NCI-H1105 (cell line): ENCODE results near the gene SORL1.

ENCODE experiments used
- DNase-seq: peaks from one replicate; lab custom pipeline; 2025; lab: John Stamatoyannopoulos, UW

Gene SORL1

DNA sequence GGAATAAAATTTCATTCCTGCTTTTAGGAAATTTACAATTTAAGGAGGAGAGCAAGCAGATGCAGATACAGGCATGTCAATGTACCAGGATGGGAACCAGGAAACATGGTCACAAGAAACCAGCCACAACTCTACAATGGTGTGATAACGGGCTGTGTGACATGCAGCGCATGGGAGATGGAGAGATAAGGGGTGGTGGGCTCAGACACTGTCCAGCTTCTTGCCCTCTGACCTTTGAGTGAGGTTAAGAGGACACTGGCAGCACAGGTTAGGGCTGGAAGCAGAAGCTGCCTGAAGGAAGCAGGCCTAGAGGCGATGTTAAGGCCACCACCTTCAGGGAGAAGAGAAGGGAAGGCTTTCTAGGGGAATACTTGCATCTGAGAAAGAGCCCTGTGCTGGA lies 3.0 kb downstream of the SORL1 start:
- DNase-seq = no peak

DNA sequence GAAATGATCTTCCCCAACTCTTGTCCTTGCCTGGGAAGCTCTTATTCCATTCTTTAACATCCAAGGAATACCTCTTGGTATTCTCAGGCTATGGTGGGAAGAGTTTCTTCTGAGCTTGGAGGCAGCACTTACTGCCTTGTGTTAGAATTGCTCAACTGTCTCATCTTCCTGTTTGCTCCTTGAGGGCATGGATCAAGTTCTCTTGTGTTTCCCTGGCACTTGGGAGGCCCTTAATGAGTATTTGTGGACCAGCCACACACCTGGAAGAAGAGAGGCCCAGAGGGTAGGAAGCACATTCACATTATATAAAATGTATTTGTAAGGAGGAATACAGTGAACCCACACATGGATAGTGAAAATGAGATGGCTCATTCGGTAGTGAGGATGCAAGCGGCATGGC lies 4.0 kb downstream of the SORL1 start:
- no peak for DNase-seq

DNA sequence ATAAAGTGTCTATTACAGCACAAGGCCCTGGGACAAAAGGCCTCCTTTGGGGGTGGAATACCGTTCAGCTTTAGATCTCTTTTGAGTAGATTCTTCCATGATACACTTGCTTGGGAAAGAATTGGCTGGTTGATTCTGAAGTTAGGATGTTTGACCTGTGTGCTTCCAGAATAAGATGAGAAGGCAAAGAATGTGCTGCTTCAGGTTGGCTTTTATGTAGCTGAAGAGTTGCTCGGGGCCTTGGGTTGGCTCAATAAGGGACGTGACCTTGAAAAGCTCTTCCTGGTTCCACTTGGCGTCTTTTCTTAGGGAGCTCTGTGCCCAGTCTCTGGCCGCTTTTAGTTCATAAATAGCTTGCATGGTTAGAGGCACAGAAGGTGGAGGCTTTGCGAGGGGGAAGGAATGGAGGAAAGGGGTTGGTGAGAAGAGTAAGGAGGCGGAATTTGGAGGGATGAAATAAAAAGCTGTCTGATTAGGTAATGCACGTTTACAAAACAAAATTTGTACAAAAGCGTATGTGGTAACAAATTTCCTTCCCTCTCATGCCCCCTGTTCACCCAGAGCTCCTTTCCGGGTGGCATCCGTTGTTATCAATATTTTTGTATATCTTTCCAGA lies 4.8 kb downstream of the SORL1 start:
- DNase-seq = no peak

DNA sequence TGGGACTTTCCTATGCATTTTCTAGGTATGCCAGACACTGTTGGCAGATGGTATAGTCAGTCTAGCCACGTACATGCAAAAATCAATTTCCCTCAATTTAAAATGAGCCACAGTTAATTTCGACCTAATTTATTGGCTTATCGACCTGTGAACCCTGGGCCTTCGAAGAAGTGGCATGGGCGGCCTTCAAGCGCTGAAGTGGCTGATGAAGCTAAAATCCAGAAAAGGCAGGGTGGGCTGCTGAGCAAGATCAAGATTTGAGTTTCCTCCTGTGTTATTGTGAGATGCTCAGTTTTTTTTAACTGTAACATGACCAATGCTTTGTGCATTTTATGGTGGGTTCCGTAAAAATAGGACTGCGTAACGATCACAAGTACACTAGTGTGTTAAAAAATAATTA lies 6.4 kb downstream of the SORL1 start:
- no peak for DNase-seq

DNA sequence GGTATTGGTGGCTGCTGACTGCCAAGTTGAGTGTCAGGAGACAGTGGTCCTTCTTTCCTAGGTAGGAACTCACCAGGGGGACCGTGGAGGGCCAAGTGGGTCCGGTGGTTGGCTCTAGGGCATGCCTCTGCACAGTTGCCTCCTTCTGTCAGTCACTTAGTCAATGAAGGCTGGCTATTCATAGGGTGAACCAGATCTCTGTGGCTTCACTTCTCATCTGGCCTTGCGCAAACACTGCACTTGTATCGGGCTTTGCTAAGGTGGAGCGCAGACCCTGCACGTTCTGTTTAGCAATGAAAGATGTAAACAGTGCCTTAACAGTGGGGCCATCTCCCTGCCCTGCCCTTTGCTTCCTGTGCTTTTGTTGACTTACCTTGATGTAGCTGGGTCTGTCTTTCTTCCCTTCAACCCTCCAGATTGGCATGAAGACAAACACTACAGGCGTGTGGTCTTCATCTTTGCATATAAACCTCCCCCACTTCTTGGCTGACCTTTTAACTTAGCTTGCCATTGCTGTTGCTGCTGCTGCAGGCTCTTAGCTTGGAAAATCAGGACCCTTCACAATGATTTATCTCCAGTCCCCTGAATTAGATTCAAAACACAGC lies 7.4 kb downstream of the SORL1 start:
- DNase-seq = no peak

DNA sequence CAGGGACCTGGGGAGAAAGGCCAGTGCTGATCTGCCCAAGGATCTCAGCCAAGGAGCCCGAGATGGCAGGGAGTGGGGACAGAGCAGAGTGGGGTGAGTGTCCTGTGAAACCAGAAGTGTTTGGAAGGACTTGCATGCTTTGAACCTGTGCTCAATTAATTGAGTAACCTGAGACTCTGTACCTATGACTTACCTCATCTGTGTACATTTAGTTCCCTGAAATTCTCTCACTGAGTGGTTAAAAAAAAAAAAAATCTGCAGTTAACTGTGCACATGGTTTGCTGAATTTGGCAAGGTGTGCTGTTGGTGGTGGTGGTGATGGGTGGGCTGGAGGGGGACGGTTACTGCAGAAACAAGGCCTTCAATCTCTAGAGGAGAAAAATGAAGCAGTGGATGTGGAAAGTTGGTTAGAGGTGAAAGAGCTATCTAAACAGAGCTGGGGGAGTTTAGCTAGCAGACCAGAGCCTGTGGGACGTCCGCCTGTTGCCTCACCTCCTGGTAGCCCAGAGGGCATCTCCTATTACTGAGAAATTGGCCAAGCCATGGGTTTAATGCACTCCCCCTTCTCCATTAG lies 8.9 kb downstream of the SORL1 start:
- DNase-seq = no peak

DNA sequence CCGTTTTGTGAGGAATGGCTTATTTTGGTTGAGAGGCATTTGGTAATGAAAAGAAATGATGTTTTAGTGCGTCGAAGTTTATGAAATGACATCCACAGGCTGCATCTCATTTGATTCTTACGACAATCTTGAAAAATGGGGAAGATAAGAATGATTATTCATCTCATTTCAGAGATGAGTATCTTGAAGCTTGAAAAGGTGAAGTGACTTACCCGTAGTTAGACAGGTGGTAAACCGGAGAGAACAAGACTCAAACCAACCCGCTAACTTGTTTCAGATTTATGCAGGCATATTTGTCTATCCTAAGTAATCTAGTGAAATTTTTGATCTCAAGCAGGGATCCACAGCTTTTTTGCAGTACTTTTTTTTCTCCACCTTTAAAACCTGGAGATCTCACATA lies 9.7 kb downstream of the SORL1 start:
- no peak for DNase-seq

DNA sequence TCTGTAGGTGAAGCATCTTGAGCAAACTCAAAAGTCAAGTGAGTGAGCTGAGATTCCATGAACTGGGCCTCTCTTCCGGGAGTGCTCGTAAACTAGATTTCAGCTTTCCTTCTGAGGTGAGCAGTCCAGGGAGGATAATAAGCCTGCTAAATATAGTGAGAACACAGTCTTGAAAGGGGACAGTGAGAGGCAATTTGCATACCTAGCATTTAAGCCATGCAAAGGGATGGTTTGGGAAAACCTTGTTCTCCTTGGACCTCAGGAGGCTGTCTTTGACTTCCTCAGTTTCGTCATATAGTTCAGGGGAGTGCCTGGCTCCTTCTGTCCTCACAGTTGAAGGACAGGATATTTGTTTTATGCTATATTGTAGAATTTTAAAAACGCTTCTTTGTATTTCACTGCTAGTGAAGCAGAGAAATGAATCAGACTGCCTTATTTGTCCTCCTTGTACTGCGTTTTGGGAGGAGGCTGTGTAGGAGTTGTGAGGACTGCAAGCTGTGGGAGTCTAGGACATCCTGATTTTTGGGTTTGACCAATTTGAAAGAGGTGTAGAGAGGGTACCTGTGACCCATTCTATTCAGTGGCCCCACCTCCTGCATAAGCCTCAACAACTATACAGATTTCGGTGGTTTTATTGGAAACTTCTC lies 11.7 kb downstream of the SORL1 start:
- DNase-seq = no peak

DNA sequence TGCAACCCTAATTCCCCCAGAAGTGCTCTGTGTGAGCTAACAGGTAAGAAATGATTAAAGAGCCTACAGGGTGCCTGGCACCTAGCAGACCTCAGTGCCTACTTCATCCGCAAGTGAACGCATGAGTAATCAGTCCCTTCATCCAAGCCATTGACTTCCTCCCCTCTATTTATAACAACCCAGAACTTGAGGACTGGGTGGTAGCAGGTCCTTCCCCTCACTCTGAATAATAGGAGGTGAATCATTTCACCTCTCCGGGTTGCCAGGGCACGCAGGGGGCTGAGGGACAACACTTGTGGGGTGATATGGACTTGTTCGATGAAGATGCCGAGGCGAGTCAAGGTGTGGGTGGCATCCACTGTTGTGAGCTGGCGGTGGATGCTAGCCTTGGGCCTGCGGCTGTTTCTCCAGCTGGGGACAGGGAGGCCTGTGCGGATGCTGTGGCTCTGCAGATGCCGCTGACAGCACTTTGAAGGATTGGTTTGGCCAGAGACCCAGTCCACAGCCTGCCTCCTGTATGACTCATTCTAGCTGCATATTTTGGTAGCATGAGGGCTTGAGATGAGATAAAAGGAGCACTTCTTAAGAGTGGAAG lies 12.3 kb downstream of the SORL1 start:
- DNase-seq = no peak

DNA sequence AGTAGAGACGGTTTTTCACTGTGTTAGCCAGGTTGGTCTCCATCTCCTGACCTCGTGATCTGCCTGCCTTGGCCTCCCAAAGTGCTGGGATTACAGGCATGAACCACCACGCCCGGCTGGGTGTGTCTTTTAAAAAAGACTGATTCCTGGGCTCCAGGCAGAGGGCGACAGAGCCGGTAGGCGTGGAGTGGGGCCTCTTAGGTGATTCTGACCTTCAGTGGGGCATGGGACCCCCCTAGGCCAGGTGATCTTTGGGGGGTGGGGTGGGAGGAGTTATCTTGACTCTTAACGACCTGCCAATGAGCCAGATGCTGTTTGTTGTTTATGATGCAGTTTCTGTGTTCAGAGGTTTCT lies 13.6 kb downstream of the SORL1 start:
- DNase-seq = no peak

DNA sequence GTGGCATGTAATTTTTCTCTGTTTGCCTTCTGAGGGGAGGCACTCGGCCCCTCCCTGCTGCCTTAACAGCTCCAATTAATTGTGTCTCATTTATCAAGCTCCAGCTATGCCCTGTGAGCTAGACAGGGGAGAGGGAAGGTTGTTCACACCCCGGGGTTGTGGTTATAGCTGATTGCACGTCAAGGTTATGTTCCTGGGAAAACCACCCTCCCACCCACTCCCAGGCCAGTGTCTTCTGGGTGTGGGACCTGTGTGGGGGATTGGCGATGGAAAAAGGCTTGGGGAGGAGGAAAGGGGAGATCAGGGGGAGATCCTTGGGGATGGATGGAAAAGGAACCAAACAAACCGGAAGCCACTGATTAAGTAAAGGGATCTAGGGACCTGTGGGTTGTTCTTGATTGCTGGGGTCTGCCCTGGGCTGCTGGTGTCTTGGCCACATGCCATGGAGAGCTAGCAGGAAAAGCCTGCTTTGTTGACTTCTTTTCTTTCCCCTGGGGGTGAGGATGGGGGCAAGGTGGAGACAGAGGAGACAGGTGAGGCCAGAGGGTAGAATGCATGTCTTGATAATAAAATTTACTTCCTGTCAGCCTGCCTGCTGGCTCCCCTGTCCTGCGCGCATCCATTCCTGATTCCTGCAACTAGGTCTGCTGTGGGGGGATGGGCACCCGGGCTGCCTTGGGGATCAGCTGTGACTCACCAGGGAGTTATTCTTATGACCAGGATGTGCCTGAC lies 14.1 kb downstream of the SORL1 start:
- DNase-seq = peak; percentile 93

DNA sequence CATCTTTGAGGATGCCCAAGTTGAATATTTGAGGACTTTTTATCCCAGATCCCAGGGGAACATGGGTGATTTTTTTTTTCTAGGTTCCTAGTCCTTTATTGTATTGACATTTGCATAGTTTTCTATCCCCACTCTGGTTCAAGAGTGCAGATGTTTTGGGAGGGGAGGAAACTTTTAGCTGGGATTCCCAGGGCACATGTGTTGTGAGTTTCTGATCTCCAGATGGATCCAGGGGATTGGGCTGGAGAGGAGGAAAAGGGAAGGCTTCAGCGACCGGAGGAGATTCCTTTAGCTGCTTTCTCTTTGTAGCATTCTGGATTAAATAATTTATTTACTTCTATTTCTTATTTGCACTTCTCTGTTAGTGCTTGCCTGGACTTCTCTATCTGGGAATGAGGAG lies 15.4 kb downstream of the SORL1 start:
- no peak for DNase-seq

DNA sequence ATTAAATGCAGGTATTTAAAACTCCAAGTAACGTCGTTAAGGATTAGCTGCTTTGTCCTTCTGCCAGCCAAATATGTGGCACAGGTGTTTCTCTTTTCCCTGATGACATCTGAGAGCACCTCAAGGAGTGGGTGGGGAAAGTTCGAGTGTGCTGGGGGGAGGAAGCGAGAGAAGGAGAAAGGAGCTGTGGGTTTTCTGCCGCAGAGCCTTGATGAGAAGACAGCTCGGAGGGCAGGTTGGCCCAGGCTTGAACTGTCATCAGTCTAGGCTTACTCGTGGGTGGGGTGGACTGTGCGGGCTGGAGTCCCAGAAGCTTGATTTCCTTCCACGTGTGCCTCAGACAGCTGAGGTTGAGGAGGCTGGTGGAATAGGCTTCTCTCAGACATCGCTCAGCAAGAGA lies 15.9 kb downstream of the SORL1 start:
- DNase-seq = no peak

DNA sequence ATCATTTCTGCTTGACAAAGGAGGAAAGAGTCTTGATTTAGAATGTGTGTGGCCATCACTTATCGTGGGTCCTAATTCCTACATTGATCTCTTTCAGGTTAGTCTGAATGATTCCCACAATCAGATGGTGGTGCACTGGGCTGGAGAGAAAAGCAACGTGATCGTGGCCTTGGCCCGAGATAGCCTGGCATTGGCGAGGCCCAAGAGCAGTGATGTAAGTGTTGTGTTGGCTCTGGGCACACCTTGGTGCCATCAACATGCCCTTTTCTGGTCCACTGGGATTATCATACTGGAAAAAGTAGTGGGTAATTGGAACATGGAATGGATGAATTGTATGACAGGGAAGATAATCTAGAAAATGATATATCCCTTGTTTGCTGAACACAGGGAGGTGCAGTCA lies 17.8 kb downstream of the SORL1 start:
- DNase-seq = no peak

DNA sequence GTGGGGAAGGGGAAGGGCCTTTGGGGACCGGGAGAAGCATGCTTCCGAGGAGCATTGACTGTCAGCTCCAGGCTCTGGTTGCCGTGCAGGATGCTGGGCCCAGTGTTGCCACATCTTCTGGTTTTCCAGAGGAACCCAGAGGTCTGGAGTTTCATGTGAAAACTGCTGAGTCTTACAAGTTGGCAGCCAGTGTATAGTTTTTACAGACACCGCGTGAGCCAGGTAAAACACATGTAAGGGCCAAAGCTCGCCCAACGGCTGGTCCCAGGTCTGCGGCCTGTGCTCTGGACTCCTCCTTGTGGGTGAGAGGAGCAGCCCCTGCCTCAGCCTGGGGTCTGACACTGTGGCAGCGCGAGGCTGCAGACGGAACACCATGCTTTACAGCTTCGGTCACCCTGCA lies 19.1 kb downstream of the SORL1 start:
- no peak for DNase-seq

DNA sequence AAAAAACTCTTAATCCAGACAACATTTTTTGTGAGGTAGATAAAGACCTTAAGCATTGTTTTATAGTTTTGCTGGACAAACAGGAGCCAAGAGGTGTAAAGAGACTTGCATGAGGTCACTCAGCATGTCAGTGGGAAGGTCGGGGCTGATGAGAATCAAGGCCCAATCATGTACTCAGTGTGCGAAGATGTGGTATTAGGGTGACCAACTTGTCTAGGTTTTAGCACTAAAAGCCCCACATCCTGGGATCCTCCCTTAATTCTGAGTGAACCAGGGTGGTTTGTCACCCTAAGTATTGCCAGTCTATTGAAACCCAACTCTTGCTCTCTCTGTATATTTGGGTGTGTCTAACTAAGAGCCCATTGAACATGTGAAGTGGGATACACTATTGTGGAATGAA lies 20.2 kb downstream of the SORL1 start:
- no peak for DNase-seq

DNA sequence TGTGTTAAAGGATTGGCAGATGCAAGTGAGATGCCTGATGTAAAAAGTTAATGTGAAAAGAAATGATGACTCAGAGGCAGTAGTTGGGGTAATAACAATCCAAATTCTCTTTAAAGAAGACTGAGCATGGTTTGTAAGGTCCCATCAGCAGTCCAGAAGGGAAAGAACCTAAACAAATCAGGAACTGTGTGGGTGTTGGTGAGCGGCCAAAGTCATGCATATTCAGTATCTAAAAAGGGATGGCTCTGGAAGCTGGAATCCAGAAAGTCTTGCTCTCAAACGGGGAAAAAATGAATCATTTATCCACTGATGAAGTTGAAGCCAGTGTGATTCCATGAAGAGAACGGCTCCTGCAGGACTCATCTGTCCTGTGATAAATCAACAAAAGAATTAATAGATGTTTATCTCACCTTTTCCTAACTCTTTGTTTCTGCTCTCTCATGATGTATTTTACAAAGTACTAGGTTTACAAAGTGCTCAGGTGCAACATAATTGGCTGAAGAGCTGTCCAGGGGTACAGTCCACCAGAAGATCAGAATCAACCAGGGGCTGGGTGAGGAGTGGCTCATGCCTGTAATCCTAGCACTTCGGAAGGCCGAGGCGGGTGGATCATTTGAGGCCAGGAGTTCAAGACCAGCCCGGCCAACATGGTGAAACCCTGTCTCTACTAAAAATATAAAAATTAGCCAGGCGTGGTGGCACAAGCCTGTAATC lies 21.1 kb downstream of the SORL1 start:
- DNase-seq = no peak

DNA sequence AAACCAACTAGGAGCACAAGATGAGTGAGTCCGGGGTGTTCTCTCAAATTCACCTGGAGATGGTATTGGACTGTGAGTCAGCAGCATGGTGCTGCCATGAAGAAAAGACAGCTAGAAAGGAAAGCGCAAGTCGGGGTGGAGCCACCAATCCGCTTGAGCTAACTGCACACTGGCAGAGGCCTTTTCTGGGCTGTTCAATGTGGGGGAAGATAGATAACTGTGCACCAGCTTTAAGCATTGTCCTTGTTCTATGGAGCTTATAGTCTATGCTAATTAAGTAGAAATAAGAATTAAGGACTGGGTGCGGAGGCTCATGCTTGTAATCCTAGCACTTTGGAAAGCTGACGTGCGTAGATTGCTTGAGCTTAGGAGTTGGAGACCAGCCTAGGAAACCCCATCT lies 22.6 kb downstream of the SORL1 start:
- no peak for DNase-seq

DNA sequence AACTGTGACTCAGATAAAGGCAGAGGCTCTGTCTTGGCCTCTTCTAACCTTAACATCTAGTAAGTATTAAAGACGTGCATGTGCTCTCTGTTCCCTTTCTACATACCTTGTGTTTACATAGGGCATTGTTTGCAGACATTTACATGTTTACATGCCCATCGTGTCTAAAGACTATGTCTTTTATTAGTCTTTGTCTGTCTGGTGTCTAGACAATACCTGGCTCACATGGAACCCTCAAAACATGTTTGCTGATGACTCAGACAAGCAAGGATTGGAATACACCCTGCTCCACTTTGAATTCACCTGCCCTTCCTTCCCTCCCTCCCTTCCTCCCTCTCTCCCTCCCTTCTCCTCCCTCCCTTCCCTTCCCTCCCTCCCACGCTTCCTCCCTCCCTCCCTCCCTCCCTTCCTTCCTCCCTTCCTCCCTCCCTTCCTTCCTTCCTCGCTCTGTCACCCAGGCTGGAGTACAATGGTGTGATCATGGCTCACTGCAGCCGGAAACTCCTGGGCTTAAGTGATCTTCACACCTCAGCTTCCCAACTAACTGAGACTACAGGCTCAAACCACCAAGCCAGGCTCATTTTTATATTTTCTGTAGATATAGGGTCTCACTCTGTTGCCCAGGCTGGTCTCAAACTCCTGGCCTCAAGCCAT lies 24.4 kb downstream of the SORL1 start:
- DNase-seq = no peak

DNA sequence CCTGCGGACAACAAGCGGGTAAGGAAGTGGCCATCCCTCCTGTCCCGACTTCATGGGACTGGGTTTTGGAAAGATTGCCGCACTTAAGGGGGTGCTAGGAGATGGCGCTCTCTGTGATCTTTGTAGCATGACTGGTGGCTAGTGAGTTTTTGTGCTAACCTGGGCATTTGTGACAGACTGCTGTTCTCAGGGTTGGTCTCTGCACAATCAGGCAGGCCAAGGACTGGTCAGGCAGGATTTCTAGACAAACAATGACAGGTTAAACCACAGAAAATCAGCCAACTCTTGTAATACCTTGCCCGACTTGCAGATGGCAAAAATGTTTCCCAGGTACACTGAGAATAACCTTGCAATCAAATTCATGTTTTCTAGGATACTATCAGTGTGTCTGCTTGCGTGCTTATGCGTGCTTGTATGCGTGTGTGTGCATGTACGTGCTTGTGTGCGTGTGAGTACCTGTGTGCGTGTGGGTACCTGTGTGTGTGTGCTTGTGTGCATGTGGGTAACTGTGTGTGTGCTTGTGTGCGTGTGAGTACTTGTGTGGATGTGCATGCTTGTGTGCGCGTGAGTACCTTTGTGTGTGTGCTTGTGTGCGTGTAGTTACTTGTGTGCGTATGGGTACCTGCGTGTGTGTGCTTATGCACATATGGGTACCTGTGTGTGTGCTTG lies 26.2 kb downstream of the SORL1 start:
- no peak for DNase-seq
